Liver (tissue), 9 donors: ENCODE measurements around the gene RECK. TPM values are rescaled to one million over a fixed set of nuclear protein-coding genes. Genes with fewer than 3 reads are reported as not detected.

Experiments used
- DNase-seq: peaks from one replicate; pipeline ENCODE4 v3.0.0-alpha.2; 2017; ENCODE audit warnings: low spot score
- H3K27ac ChIP-seq, 2 donors: one replicate each; pipeline ENCODE4 v1.7.0; 2013; ENCODE audit warnings: inconsistent platforms in 2 of 2, low read length in 2 of 2, control low read depth in 1 of 2, low read depth in 1 of 2, mild to moderate bottlenecking in 1 of 2
- H3K27me3 ChIP-seq, 4 donors: one replicate each; pipeline versions ENCODE4 v1.6.1 to v1.7.0; 2013; ENCODE audit warnings: low read length in 3 of 4, inconsistent platforms in 1 of 4, mild to moderate bottlenecking in 1 of 4, moderate library complexity in 1 of 4; ENCODE audit not compliant: control insufficient read depth in 4 of 4, insufficient read depth in 4 of 4
- H3K36me3 ChIP-seq, 4 donors: one replicate each; pipeline versions ENCODE4 v1.6.1 to v1.7.0; 2013; ENCODE audit warnings: low read length in 3 of 4, mild to moderate bottlenecking in 3 of 4, low read depth in 1 of 4, moderate library complexity in 1 of 4; ENCODE audit not compliant: control insufficient read depth in 4 of 4, insufficient read depth in 3 of 4
- H3K4me1 ChIP-seq, 4 donors: one replicate each; pipeline versions ENCODE4 v1.6.1 to v1.7.0; 2013; ENCODE audit warnings: low read length in 3 of 4, mild to moderate bottlenecking in 3 of 4, moderate library complexity in 1 of 4; ENCODE audit not compliant: control insufficient read depth in 4 of 4, insufficient read depth in 4 of 4
- H3K4me3 ChIP-seq, 3 donors: one replicate each; pipeline versions ENCODE4 v1.6.1 to v1.7.0; 2013; ENCODE audit warnings: low read length in 3 of 3, control low read depth in 1 of 3, low read depth in 1 of 3, mild to moderate bottlenecking in 1 of 3
- H3K9ac ChIP-seq, 2 donors: one replicate each; pipeline ENCODE4 v1.7.0; 2013; ENCODE audit warnings: low read length in 2 of 2, mild to moderate bottlenecking in 2 of 2, moderate library complexity in 2 of 2, control low read depth in 1 of 2, low read depth in 1 of 2
- H3K9me3 ChIP-seq, 4 donors: one replicate each; pipeline versions ENCODE4 v1.6.1 to v1.7.0; 2013; ENCODE audit warnings: low read length in 3 of 4; ENCODE audit not compliant: control insufficient read depth in 4 of 4
- CTCF ChIP-seq: fragments of 150-350 bp; IDR thresholded peaks from 2 replicates; pipeline ENCODE4 v1.5.1; 2017; ENCODE audit warnings: improper control_type of control experiment, low read depth, low read length; ENCODE audit not compliant: missing input control
- EGR1 ChIP-seq, 2 donors: IDR thresholded peaks; 2 replicates each; pipeline ENCODE4 v1.6.1; 2016 to 2018; ENCODE audit warnings: antibody characterized with exemption in 2 of 2, low read depth in 2 of 2
- FOXA1 ChIP-seq: IDR thresholded peaks from 2 replicates; pipeline ENCODE4 v1.6.1; 2016; ENCODE audit warnings: antibody characterized with exemption
- GABPA ChIP-seq, 2 donors: IDR thresholded peaks in 1 of 2; conservative IDR thresholded peaks in 1 of 2; 2 replicates each; pipeline ENCODE4 v1.6.1; 2016; ENCODE audit warnings: antibody characterized with exemption in 2 of 2, mild to moderate bottlenecking in 1 of 2, moderate library complexity in 1 of 2
- JUND ChIP-seq, 2 donors: IDR thresholded peaks; 2 replicates each; pipeline ENCODE4 v1.6.1; 2016; ENCODE audit warnings: antibody characterized with exemption in 2 of 2
- MAX ChIP-seq: IDR thresholded peaks from 2 replicates; pipeline ENCODE4 v1.6.1; 2016; ENCODE audit warnings: antibody characterized with exemption
- NR2F2 ChIP-seq: IDR thresholded peaks from 2 replicates; pipeline ENCODE4 v1.6.1; 2016; ENCODE audit warnings: antibody characterized with exemption
- RAD21 ChIP-seq, 2 donors: IDR thresholded peaks; 2 replicates each; pipeline ENCODE4 v1.6.1; 2016; ENCODE audit warnings: antibody characterized with exemption in 2 of 2, mild to moderate bottlenecking in 2 of 2
- RXRA ChIP-seq, 2 donors: IDR thresholded peaks; 2 replicates each; pipeline ENCODE4 v1.6.1; 2017 to 2018; ENCODE audit warnings: antibody characterized with exemption in 2 of 2, mild to moderate bottlenecking in 1 of 2
- YY1 ChIP-seq: IDR thresholded peaks from 2 replicates; pipeline ENCODE4 v1.6.1; 2016; ENCODE audit warnings: antibody characterized with exemption, mild to moderate bottlenecking
- ZBTB33 ChIP-seq: IDR thresholded peaks from 2 replicates; pipeline ENCODE4 v1.6.1; 2016; ENCODE audit warnings: antibody characterized with exemption
- WGBS: extraction: QIAGEN DNeasy Blood & Tissue Kit; methylation state at CpG from one replicate; pipeline ENCODE4 v1.1.7; 2013; 5-methylcytosine and 5-hydroxymethylcytosine counted together
- polyA plus RNA-seq, 2 donors: library from polyadenylated mRNA; stranded (reverse) in 1 of 2; unstranded in 1 of 2; fragments of 200-250 nt in 1 of 2; fragments of >200 nt in 1 of 2; fragmentation: Nextera tagmentation in 1 of 2; extraction: Ambion mirVana in 1 of 2; gene quantifications; one replicate each; pipeline versions ENCODE4 v1.2.1 to v1.2.3, GENCODE V29; 2013 to 2015
- total RNA-seq, 2 donors: library from RNA; depleted of rRNA; stranded (reverse); fragments of >200 nt; gene quantifications; one replicate each; pipeline ENCODE4 v1.2.3, GENCODE V29; 2014
- TF ChIP-seq, protein P1 (sequence below): IDR thresholded peaks from 2 replicates; pipeline ENCODE4 v1.6.1; 2016; ENCODE audit warnings: antibody characterized with exemption, mild to moderate bottlenecking
- donor health status: healthy.
- donor health status: healthy.
- donor health status: healthy.
- donor health status: healthy.
- donor health status: healthy.

RECK gene
- total and polyA plus RNA-seq, 4 donors = 2.1 to 3.5 (median 2.3) TPM

DNA sequence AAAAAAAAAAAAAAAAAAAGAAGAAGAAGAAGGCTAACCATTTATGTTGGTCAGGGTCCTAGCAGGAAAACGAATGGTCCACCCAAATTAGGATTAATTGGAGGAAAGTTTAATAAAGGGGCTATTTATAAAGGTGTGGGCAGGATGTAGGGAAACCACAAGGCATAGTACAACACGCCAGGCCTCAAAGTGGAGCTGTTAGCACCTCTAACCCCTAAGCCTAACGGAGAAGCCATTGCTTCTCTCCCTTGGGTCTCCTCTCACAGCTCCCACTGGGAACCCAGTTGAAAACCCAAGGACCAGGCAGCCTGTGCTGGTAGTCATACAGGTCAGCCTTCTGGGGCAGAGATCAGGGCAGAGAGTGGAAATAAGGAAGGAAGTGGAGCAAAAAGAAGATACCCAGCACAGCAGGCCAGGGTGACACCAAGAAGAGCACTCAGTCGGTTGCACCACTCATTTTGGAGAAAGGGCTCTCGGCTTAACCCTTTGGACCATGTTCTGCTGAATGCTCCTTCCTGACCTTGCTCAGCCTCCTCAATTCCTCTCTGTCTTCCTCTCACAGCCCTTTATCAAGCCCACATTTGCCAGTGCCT is 91.0 kb downstream of the RECK start (continued):
- TF ChIP-seq, protein P1, sequence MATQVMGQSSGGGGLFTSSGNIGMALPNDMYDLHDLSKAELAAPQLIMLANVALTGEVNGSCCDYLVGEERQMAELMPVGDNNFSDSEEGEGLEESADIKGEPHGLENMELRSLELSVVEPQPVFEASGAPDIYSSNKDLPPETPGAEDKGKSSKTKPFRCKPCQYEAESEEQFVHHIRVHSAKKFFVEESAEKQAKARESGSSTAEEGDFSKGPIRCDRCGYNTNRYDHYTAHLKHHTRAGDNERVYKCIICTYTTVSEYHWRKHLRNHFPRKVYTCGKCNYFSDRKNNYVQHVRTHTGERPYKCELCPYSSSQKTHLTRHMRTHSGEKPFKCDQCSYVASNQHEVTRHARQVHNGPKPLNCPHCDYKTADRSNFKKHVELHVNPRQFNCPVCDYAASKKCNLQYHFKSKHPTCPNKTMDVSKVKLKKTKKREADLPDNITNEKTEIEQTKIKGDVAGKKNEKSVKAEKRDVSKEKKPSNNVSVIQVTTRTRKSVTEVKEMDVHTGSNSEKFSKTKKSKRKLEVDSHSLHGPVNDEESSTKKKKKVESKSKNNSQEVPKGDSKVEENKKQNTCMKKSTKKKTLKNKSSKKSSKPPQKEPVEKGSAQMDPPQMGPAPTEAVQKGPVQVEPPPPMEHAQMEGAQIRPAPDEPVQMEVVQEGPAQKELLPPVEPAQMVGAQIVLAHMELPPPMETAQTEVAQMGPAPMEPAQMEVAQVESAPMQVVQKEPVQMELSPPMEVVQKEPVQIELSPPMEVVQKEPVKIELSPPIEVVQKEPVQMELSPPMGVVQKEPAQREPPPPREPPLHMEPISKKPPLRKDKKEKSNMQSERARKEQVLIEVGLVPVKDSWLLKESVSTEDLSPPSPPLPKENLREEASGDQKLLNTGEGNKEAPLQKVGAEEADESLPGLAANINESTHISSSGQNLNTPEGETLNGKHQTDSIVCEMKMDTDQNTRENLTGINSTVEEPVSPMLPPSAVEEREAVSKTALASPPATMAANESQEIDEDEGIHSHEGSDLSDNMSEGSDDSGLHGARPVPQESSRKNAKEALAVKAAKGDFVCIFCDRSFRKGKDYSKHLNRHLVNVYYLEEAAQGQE = no peak
- TF ChIP-seq YY1 = no peak

GRCh38 chr9:36128349-36128748 is 91.6 kb downstream of the RECK start:
- no peak overlapping the region for H3K4me3 ChIP-seq
- H3K9ac ChIP-seq = no peak overlapping the region
- no peaks in the 10 kb centered on the region for H3K9me3 ChIP-seq
- 75% methylated on average over 8 of the region's 8 CpGs for WGBS
- H3K4me1 ChIP-seq = peaks cover 0 to 3% (median 0%) of the 10 kb centered on the region in 4 donors
- no peaks in the 10 kb centered on the region for H3K27me3 ChIP-seq
- no peak for TF ChIP-seq GABPA (IDR thresholded peaks at IDR 0.05 in 1 of 2, conservative IDR thresholded peaks at IDR 0.05 in 1 of 2)
- no peak for TF ChIP-seq NR2F2
- no peak for TF ChIP-seq RXRA (IDR thresholded peaks at IDR 0.05)
- no peak for TF ChIP-seq FOXA1
- TF ChIP-seq JUND (IDR thresholded peaks at IDR 0.05) = no peak
- TF ChIP-seq ZBTB33 = no peak
- TF ChIP-seq, protein P1 = no peak
- no peak for TF ChIP-seq CTCF
- no peak for TF ChIP-seq EGR1 (IDR thresholded peaks at IDR 0.05; ENCODE audit: low read depth in 2 of 2)
- TF ChIP-seq RAD21 (IDR thresholded peaks at IDR 0.05) = no peak
- no peak for TF ChIP-seq MAX
- H3K36me3 ChIP-seq = no peaks in the 10 kb centered on the region
- no peak for DNase-seq
- no peak overlapping the region for H3K27ac ChIP-seq
